SW480 (cell line): ENCODE measurements around the gene SPAG16.

ENCODE experiments used
- DNase-seq: peaks from one replicate; pipeline ENCODE4 v3.0.0-alpha.2; 2016; ENCODE audit warnings: low spot score

SPAG16 gene

DNA sequence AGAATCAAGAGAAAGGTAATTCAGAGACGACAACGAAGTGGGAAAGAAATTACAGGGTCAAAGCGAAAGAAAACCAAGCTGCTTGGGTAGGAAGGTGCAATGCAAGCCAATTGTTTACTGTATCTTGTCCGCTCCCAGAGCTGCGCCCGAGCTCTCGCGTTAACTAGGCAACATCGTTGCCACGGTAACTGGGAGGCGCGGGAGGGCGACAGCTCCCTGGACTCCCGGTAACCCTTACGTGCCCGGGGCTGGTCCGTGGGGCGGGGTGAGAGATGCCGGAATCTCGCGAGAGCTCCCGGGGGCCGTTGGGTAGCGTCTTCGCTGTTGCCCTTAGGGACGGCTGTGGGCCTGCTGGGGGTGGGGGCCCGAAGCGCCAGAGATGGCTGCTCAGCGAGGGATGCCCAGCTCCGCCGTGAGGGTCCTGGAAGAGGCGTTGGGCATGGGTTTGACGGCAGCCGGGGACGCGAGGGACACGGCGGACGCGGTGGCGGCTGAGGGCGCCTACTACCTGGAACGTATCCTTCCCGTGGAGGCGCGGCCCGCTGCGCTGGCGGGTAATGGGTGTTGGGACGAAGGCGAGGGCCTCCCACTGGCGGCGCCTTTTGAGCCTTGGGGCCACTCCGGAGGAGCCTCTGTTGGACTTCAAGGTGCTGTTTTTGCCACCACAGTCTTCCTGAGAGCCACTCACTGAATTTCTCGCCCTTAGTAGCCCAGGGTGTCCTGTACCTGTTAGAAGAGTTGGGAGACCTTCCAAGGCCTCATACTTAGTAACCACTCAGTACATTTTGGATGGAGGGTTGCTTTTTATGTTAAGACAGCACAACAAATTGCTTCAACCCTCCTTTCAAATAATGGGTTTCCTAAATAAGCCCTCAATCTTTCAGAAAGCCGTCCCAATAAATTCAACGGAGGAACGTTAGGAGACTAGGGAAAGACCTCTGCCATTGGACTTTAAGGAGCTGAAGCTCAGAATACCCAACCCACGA lies at the start of gene SPAG16:
TSS of gene SPAG16 (plus strand) at position 360 of the 986 bp plus-strand sequence.
- DNase-seq = peak; percentile 83

DNA sequence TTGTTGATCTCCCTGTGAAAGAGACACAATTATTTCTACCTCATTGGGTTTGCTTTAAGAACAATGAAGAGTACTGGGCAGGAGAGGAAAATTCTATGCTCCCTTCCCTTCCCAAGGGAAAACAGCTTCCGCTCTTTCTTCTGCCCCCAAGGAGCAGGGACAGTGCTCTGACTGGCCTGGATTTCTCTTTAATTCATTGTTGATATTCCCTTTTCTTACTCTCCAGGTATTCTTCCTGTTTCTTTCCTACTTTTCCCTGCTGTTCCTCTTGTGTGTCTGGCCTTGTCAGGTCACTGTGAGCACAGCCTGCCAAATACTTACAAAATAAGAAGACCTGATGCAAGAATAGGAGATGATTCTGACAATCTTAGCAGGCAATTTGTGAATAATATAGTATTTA lies 49.6 kb upstream of the SPAG16 start:
- DNase-seq = no peak

DNA sequence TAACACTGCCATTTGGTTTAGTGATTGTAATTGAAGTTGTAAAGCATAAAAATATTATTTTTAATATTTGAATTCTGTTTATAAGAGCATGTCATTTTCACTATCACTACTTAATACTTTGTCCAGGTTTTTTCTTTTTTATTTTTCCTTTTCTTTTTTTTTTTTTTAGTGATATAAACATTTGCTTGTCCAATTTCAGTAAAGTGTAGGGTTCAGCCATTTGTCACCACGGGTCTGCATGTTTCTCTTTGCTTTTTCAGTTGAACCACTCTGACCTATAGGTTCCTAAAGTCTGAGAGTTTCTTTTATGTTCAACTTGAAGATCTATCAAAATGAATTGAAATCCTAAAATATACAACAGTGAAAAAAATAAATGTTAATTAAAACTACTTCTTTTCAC lies 48.5 kb upstream of the SPAG16 start:
- no peak for DNase-seq

DNA sequence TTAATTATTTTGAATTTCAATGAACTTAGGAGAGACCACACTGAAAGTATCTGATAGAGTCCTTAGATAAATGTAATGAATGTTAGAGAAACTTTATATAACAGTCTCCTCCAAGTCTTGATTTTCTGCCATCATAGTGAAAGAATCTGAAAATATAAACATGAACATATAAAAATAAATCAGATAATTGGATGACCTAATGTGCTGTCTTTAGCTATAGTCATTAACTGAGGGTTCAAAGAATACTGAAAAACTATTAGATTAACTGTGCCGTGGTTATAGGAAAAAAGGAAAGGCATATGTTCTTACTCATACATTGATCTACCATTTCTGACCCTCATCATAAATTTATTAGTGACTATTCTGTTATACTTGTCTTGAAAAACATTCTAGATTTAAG lies 47.0 kb upstream of the SPAG16 start:
- no peak for DNase-seq

DNA sequence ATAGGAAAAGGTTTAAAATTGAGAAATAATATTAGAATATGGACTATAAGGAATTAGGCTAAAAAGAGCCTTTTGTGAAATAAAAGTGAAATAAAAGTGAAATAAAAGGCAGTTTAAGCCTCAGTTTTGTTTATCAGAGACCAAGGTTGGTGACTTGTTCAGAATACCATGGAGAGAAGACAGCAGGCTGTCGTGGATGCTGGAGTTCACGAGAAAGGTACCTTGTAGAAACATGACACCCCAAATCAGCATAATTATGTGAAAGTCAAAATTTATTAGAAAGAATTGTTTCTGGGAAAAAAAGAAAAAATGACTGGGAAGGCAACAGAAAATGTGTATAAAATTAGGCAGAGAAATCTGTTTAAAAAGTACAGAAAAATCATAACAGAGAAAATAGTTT lies 46.5 kb upstream of the SPAG16 start:
- DNase-seq = no peak

DNA sequence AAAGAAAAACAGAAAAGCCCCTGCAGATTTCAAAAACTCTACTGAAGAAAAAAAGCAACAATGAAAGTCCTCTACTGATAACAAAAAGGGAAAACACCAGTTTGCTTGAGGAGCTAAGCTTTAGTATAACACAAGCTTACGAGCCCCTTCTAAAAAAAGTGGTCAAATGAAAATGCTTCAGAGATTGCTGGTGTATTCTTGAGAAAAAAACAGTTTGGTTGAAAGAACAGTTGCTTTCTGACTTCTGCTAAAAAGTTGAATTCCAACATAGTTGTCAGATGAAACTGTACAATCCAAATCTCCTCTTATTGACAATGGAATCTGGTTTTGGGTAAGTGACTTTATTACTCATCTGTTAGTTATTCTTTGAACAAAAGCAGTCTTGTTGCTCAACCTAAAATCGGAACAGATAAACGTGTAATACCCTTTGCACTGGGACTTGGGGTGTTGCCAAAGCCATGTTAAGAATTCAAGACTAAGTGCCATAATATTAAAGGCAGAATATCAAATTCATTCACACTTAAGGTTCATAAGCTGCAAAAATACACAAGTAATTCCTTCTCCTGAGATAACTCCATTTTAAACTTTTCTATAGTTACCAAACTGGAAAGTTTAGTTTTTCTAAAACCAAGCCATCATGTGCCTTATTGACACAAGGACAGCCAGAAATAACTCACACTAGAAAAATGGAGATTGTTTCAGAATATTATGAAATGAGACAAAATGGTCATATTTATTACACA lies 45.3 kb upstream of the SPAG16 start:
- DNase-seq = peak; percentile 64

DNA sequence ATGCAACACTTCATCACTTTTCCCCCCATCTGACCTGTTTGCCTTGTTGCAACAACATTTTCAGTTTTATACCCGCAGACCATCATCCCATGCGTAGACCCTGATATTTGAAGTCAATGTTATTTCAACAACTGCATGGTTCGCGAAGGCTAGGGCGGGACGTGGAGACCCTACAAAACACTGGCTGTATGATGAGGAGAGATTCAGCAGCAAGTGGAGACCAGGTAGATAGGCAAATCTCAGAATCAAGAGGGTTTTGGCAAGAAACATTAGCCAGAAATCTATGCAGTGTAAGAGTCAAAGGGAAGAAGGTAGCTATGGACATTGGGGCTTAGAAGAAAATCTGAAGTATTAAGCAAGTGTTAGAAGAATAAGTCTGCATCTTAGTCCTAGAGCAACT lies 42.4 kb upstream of the SPAG16 start:
- no peak for DNase-seq

DNA sequence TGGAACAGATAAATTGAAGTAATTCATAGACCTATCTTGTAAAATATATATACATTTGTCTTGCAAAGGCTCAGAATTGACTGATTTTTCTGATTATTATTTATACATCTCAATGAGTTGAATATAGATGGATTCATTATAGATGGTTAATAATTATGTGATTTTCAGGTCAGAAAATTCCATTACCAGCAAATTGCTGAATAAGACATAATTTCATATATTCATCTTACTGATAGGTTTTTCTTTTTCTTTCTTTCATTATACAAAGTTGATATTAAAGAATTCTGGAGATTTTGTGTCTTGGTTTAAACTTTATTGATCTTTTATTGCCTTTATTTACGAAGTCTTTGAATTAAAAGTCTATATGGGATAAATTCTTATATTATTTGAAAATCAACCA lies 41.6 kb upstream of the SPAG16 start:
- no peak for DNase-seq

DNA sequence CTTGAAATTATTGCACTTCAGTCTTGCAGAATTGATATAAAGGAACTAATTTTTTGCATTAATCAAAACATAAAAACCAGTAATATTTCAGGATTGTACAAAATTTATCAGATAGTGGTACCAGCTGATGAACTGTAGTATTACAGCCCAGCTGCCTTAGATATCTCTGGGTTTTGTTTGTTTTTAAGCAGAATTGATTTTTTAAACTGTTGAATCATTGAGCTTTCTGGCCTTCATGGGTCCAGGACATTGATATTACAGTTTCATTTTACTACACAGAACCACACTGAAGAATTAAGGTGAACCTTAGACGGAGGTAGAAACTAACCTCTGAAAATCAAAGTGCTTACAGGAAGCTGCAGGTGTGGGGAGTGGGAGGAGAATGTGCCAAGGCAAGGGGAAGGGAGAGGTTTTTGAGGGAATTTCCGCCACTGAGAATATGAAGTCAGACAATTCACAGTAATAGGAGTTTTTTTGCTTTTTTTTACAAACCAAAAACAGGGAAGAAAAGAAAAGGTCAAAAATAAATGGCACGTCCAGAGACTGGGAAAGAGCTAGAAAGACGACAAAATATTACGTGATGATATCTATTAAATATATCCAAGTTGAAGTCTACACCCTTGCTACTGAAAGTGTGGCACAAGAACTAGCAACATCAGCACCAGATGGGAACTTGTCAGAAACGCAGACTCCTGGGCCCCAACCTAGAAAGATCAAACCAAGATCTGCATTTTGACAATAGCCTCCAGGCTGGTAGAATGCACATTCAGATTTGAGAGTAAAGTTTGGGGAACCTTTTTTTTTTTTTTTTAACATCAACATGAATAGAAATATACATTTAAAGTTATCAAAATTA lies 40.8 kb upstream of the SPAG16 start:
- no peak for DNase-seq

DNA sequence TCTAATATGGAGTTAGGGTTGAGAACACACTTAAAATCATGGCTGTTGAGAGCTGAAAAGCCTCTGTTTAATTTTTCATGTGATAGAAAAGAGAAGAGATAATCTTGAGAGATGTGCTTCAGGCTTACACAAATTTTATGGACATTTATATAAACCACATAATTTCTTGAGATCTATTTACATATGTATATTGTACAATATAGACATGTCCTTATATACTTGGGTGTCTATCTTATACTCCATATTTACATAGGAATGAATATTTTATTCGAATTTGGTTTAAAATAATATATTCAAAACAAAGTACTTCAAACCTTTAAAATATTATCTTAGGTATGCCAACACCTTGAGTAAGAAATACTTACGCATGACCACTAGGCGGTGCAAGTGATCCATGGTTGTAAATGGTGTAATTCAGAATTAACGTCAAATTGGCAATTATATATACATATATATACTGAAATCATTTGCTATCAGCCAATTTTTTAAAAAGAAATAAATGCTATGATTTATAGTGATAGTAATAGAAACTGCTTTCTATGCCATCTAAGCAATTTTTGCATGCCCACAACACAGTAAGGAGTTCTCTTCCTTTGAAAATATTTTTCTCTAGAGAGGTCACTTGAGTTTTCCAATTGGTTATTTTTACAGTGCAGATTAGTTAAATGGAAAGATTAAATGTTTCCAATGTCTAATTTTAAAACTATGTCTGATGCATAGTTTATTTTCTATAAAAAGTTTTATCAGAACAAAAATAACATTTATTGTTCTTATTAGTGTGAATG lies 37.6 kb upstream of the SPAG16 start:
- DNase-seq = peak; percentile 18

DNA sequence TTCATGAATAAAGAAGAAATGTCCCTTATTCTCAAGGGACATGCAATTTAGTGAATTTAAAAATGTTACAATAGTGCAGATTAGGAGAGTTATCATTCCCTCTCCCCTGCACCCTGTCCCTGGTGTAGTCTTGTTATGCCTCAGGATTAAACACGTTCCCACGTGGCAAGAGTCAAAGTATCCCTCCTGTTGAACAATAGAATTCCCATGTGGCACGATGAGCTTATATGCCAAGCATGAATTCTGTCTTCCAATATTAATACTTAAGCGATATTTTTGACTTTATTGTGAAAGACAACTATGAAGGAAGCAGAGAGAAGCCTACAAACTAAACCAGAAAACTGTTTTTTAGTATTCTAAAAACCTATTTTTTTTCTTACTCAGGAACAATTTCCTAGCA lies 36.7 kb upstream of the SPAG16 start:
- no peak for DNase-seq

DNA sequence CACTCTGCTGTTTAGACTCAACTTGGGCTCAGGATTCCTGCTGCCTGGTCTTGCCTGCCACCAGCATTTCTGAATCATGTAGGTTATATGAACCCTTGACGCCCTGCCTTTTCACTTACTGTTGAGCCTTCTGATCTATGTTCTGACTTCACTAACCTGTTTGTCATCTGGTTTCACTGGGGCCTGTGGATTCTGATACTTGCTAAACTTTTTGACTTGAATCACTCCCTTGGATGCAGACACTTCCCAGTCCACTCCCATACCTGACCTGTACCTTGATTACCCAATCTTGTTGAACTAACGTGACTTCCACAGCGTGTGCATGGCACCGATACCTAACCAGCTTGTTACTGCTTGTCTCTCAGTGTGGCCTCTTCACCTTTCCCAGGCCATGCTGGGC lies 35.6 kb upstream of the SPAG16 start:
- no peak for DNase-seq

DNA sequence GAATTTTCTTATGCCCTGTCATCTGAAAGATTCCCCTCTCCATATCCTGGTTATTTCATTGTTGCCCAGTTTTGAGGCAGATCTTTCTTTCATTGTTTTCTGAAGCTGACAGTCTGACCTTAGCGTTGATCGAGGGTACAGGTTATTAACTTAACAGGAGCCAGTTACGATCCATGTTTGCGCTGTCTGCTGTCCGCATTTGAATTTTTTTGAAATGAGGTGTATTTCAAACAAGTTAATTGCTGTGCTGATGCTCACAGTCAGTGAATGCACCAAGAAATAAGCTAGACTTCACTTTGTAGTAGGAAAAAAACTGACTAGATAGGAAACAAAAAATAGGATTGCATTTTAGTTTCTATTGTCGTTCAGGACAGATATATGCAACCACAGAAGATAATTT lies 34.8 kb upstream of the SPAG16 start:
- DNase-seq = no peak

DNA sequence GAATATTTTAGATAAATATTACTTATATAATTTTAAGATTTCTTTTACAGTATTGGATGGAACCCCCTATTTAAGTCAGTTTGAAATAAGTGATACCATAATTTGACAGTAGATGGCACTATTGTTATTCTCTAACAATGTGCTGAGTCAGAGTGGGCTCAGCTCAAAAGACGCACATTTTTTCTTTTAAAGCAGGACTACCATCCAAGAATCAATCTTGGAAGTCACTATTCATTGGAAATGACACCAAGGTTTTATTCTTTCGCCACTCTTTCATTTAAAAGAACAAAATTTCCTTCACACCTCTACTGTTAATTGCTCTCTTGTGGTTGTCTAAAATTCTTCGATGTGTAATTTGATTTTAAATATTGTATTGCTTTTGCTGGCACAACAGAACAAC lies 32.6 kb upstream of the SPAG16 start:
- DNase-seq = peak; percentile 45

DNA sequence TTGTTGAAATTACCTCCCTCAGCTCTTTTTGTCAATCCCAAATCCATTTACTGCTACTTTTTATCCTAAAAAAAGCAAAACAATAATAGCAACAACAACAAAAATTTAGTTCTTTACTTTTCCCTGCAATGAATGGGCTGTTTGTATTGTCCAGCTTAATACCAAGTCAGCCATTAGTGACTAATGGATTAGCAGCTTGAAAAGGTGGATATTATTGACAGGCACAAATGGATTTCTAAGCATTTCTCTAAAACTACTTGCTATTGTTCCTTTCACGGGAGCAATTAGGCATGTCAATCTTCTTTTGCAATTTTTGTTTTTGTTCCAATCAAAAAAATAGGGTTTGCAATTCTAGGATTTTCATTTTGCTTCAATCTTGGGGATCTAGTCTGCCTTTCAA lies 32.1 kb upstream of the SPAG16 start:
- DNase-seq = no peak

DNA sequence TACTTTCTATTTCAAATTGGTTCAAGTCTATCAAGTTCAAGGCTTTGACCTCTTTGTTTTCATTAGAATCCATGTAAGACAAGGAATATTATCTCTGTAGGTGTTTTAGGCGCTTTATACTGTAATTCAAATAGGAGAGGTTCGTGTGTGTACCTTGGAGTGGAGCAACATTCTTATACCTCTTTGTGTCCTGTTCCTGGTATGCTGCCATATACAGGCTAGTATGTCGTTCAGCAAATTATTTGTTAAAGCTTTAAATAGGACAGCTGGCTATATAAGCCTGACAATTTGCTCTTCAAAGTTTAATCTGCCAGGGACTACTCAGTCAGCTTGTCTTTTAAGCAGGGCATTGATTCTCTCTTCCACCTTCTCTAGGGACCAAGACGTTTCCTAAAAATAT lies 31.1 kb upstream of the SPAG16 start:
- no peak for DNase-seq

DNA sequence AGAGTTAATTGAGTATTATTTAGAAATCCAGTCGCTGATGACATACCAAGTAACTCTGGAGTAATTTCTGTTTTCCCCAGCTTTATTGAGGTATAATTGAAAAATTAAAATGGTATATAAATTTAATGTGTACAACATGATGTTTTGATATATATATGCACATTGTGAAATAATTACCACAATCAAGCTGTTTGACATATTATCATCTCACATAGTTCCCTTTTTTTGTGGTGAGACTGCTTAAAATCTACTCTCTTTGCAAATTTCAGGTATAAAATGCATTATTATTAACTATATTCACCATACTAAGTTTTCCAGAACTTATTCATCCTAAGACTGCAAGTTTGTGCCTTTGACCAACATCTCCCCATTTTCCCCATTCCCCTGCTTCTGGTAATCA lies 25.0 kb upstream of the SPAG16 start:
- DNase-seq = no peak

DNA sequence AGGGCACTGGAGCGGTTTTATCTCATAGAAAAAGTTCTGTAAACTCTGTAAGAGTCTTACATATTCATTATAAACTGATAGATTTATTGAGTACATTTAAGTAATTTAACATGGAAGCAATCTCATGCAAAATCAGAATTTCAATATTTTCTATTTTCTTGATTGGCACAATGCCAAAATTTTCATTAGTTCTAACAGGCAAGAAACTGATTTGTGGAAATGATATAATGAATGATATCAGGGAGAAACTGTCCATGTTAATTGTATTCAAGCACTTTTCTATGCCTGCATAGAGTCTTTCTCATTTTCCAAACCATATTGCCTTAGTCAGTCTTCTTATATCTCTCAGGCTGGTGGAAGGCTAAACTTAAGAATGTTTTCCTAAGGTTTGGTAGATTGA lies 23.0 kb upstream of the SPAG16 start:
- no peak for DNase-seq

DNA sequence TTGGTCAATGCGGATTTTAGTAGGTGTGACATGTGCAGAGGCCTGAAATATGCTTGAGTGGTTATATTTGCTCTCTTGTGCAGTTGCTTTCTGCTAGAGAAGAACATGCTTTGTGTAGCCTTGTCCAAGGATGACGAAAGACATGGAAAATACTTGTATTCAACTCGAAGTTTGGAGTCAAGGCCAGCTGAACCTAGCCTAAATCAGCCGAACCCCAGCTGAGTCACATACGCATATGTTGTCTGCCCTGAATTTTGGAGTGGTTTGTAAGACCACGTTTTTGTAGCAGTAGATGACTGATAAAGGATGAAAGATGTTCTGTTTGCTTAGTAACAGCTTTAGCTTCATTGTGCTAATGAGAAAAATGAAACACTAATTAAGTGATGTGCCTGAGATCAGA lies 22.5 kb upstream of the SPAG16 start:
- DNase-seq = no peak

DNA sequence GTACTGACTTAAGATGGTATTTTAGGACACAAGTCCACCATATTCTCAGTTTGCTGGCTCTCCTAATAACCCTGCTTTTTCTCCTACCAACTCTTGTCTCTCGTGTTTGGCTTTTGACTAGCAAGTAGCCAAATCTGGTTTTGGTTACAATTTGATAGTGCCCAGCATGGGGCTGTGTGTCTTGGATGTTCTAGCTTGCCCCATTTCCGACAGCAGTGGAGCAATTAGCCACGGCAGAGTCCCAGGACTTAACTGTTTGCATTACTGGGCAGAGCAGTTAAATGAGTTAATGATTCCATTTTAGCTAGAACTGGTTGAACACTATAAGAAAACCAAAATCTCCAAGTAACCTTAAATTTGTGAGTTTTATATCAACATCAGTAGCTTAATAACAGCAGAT lies 18.6 kb upstream of the SPAG16 start:
- DNase-seq = no peak

DNA sequence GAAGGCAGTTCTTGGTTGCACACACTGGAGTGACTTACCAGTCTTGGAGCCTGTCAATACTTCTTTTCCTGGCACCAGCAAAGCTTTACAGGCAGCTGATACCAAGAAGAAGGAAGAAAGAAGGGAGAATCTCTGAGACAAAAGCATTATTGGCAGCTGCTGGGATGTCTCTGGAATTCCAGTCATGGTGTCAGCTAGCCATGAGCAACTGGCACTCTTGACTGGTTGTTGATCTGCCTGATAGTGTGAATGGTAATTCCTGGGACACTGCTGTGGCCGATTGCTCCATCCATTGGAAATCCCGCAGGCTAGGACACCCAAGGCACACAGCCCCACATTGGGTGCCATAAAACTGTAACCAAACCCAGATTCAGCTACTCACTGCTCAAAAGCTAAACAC lies 17.8 kb upstream of the SPAG16 start:
- DNase-seq = no peak

DNA sequence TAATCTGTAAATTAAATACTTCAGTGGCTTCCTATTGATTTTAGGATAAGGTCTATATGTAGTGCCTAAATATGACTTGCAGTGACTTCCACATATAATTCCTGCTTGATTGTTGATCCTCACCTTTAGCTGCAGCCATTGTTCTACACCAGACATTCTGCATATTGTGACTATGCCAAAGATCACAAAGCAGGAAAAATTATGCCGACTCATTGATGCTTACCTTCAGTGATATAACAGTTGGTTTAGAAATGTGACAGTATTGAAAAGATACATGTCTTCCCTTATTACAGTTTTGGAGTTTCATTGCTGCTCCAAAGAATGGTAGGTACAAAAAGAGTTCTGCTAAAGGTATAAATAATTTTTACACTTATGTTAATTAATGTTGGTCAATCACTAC lies 12.3 kb upstream of the SPAG16 start:
- DNase-seq = no peak
